IPS-20b (cell line): Measurements from ENCODE around the gene PAMR1.
"Not testable (repeated sequence)": the region's sequence is repeated elsewhere in the genome, so short reads cannot be mapped to it uniquely, and the experiment has no call there.

ENCODE experiments used
- H3K27ac ChIP-seq: one replicate; pipeline ENCODE4 v1.5.1; 2013; ENCODE audit warnings: low read length
- H3K27me3 ChIP-seq: 2 replicates; pipeline ENCODE4 v1.6.1; 2013; ENCODE audit warnings: mild to moderate bottlenecking, low read length, inconsistent platforms; ENCODE audit not compliant: insufficient read depth
- H3K36me3 ChIP-seq: 2 replicates; pipeline ENCODE4 v1.6.1; 2013; ENCODE audit warnings: low read depth, mild to moderate bottlenecking, inconsistent platforms, low read length, moderate library complexity; ENCODE audit not compliant: insufficient read depth
- H3K4me1 ChIP-seq: 2 replicates; pipeline ENCODE4 v1.6.1; 2013; ENCODE audit warnings: mild to moderate bottlenecking, control low read depth, inconsistent platforms, low read length, moderate library complexity; ENCODE audit not compliant: insufficient read depth
- H3K4me3 ChIP-seq: 2 replicates; pipeline ENCODE4 v1.5.1; 2013; ENCODE audit warnings: mild to moderate bottlenecking, low read length, inconsistent platforms
- H3K9ac ChIP-seq: 2 replicates; pipeline ENCODE4 v1.6.1; 2013; ENCODE audit warnings: low read depth, mild to moderate bottlenecking, inconsistent platforms, low read length, moderate library complexity
- H3K9me3 ChIP-seq: 2 replicates; pipeline ENCODE4 v1.6.1; 2013; ENCODE audit warnings: mild to moderate bottlenecking, low read depth, low read length, inconsistent platforms; ENCODE audit not compliant: insufficient read depth

Gene PAMR1

GRCh38 chr11:35554491-35555437, 29.3 kb upstream of the PAMR1 start:
- Histone ChIP-seq H3K9me3 (no peaks in the 10 kb centered on the region), H3K27me3 (no peaks in the 10 kb centered on the region), H3K36me3 (no peaks in the 10 kb centered on the region), H3K4me3 (no peak overlapping the region), H3K4me1 (peaks cover 9% of the 10 kb centered on the region; the same call in 1 of the 2 replicates), H3K27ac (no peak overlapping the region), H3K9ac (no peak overlapping the region)

- peaks cover 18% of the 10 kb centered on the region; the same call in 1 of the 2 replicates for H3K4me1 ChIP-seq
- no peaks in the 10 kb centered on the region for H3K36me3 ChIP-seq
- no peak overlapping the region for H3K9ac ChIP-seq
- H3K27me3 ChIP-seq = no peaks in the 10 kb centered on the region
- H3K27ac ChIP-seq = no peak overlapping the region
- no peak overlapping the region for H3K4me3 ChIP-seq
- H3K9me3 ChIP-seq = no peaks in the 10 kb centered on the region
Measured at GRCh38 chr11:35553831-35554230, 28.4 kb upstream of the PAMR1 start.

- no peaks in the 10 kb centered on the region for H3K27me3 ChIP-seq
- no peaks in the 10 kb centered on the region for H3K9me3 ChIP-seq
- no peak overlapping the region for H3K9ac ChIP-seq
- H3K36me3 ChIP-seq = no peaks in the 10 kb centered on the region
- peaks cover 22% of the 10 kb centered on the region; the same call in 1 of the 2 replicates for H3K4me1 ChIP-seq
- H3K27ac ChIP-seq = no peak overlapping the region
- no peak overlapping the region for H3K4me3 ChIP-seq
Measured at GRCh38 chr11:35553021-35553420, 27.6 kb upstream of the PAMR1 start.

- H3K9me3 ChIP-seq = no peaks in the 10 kb centered on the region
- no peak overlapping the region for H3K9ac ChIP-seq
- no peaks in the 10 kb centered on the region for H3K27me3 ChIP-seq
- H3K4me1 ChIP-seq = peaks cover 22% of the 10 kb centered on the region; the same call in 1 of the 2 replicates
- no peaks in the 10 kb centered on the region for H3K36me3 ChIP-seq
- H3K27ac ChIP-seq = no peak overlapping the region
- H3K4me3 ChIP-seq = no peak overlapping the region
Measured at GRCh38 chr11:35552616-35553015, 27.2 kb upstream of the PAMR1 start.

GRCh38 chr11:35550374-35551036, 25.1 kb upstream of the PAMR1 start:
- H3K27ac ChIP-seq = no peak overlapping the region
- H3K9ac ChIP-seq = no peak overlapping the region
- no peaks in the 10 kb centered on the region for H3K36me3 ChIP-seq
- H3K4me3 ChIP-seq = no peak overlapping the region
- H3K27me3 ChIP-seq = no peaks in the 10 kb centered on the region
- peaks cover 26% of the 10 kb centered on the region; the same call in 1 of the 2 replicates for H3K4me1 ChIP-seq
- H3K9me3 ChIP-seq = no peaks in the 10 kb centered on the region

- 0 out of 2 replicates have a peak overlapping the region, but pooled peaks have one; percentile 9 for H3K4me3 ChIP-seq
- peaks cover 26% of the 10 kb centered on the region; the same call in 1 of the 2 replicates for H3K4me1 ChIP-seq
- H3K27me3 ChIP-seq = no peaks in the 10 kb centered on the region
- H3K9me3 ChIP-seq = no peaks in the 10 kb centered on the region
- H3K27ac ChIP-seq = no peak overlapping the region
- H3K36me3 ChIP-seq = no peaks in the 10 kb centered on the region
- no peak overlapping the region for H3K9ac ChIP-seq
Measured at GRCh38 chr11:35549787-35550186, 24.4 kb upstream of the PAMR1 start.

- Histone ChIP-seq H3K27ac (no peak overlapping the region), H3K4me1 (peaks cover 20% of the 10 kb centered on the region; the same call in 1 of the 2 replicates), H3K36me3 (no peaks in the 10 kb centered on the region), H3K9ac (no peak overlapping the region), H3K4me3 (peak overlapping the region; percentile 19; the same call in 1 of the 2 replicates), H3K27me3 (no peaks in the 10 kb centered on the region), H3K9me3 (no peaks in the 10 kb centered on the region)
Measured at GRCh38 chr11:35548925-35549561, 23.6 kb upstream of the PAMR1 start.

- H3K36me3 ChIP-seq, H3K4me3 ChIP-seq, H3K9ac ChIP-seq, H3K9me3 ChIP-seq, H3K27me3 ChIP-seq, H3K27ac ChIP-seq: not testable (repeated sequence)
- H3K4me1 ChIP-seq = peaks cover 24% of the 10 kb centered on the region; the same call in 1 of the 2 replicates
Measured at GRCh38 chr11:35547995-35548394, 22.6 kb upstream of the PAMR1 start.

- no peaks in the 10 kb centered on the region for H3K27me3 ChIP-seq
- no peak overlapping the region for H3K4me3 ChIP-seq
- H3K9ac ChIP-seq = no peak overlapping the region
- H3K4me1 ChIP-seq = peaks cover 24% of the 10 kb centered on the region; the same call in 1 of the 2 replicates
- H3K36me3 ChIP-seq = no peaks in the 10 kb centered on the region
- no peaks in the 10 kb centered on the region for H3K9me3 ChIP-seq
- no peak overlapping the region for H3K27ac ChIP-seq
Measured at GRCh38 chr11:35546317-35546716, 20.9 kb upstream of the PAMR1 start.

GRCh38 chr11:35545391-35546003, 20.1 kb upstream of the PAMR1 start:
- no peaks in the 10 kb centered on the region for H3K36me3 ChIP-seq
- no peaks in the 10 kb centered on the region for H3K27me3 ChIP-seq
- no peak overlapping the region for H3K9ac ChIP-seq
- H3K9me3 ChIP-seq = no peaks in the 10 kb centered on the region
- no peak overlapping the region for H3K27ac ChIP-seq
- H3K4me1 ChIP-seq = peaks cover 24% of the 10 kb centered on the region; the same call in 1 of the 2 replicates
- H3K4me3 ChIP-seq = no peak overlapping the region

GRCh38 chr11:35543481-35543880, 18.1 kb upstream of the PAMR1 start:
- Histone ChIP-seq H3K36me3 (no peaks in the 10 kb centered on the region), H3K27me3 (no peaks in the 10 kb centered on the region), H3K9ac (no peak overlapping the region), H3K4me3 (no peak overlapping the region), H3K27ac (no peak overlapping the region), H3K4me1 (peaks cover 16% of the 10 kb centered on the region; the same call in 1 of the 2 replicates), H3K9me3 (no peaks in the 10 kb centered on the region)
